Skin of body (tissue), 2 donors: ENCODE measurements around the gene GINM1. TPM values are rescaled to one million over a fixed set of nuclear protein-coding genes. Genes with fewer than 3 reads are reported as not detected.

Experiments
- DNase-seq: peaks from one replicate; lab custom pipeline; 2025; lab: John Stamatoyannopoulos, UW
- total RNA-seq: library from RNA; depleted of rRNA; stranded (reverse); fragments of >200 nt; gene quantifications from one replicate; pipeline ENCODE4 v1.2.3, GENCODE V29; 2014

The GINM1 gene
- 45.3 TPM for total RNA-seq

GRCh38 chr6:149565527-149566409 lies at the start of gene GINM1:
Gene GINM1 (plus strand): TSS chr6:149566375. CDS start chr6:149566415, 40 bp downstream.
- peak; percentile 90 for DNase-seq

- no peak for DNase-seq
These were observed 36.5 kb upstream of the GINM1 start for GRCh38 chr6:149529650-149530049.

- DNase-seq = no peak
These were observed 31.4 kb upstream of the GINM1 start for GRCh38 chr6:149534742-149535141.

GRCh38 chr6:149541139-149541538 lies 25.0 kb upstream of the GINM1 start:
- DNase-seq = no peak

GRCh38 chr6:149544646-149545257 lies 21.4 kb upstream of the GINM1 start:
- no peak for DNase-seq

GRCh38 chr6:149545258-149545753 lies 20.9 kb upstream of the GINM1 start:
- DNase-seq = peak; percentile 74

GRCh38 chr6:149545754-149546471 lies 20.3 kb upstream of the GINM1 start, which contains the start of gene PPIL4:
Gene PPIL4 (minus strand): TSS chr6:149546043. CDS start chr6:149546005, 38 bp downstream.
- DNase-seq = peak; percentile 97

- no peak for DNase-seq
These were observed 14.3 kb upstream of the GINM1 start for GRCh38 chr6:149551920-149552319.

GRCh38 chr6:149558029-149558428 lies 8.1 kb upstream of the GINM1 start:
- DNase-seq = no peak

GRCh38 chr6:149559389-149559788 lies 6.8 kb upstream of the GINM1 start:
- DNase-seq = no peak

GRCh38 chr6:149560736-149561135 lies 5.4 kb upstream of the GINM1 start:
- no peak for DNase-seq

- no peak for DNase-seq
These were observed 2.8 kb upstream of the GINM1 start for GRCh38 chr6:149563203-149563927.

- no peak for DNase-seq
These were observed 2.2 kb upstream of the GINM1 start for GRCh38 chr6:149563928-149564325.

- no peak for DNase-seq
These were observed 427 bp downstream of the GINM1 start for GRCh38 chr6:149566410-149567193.

GRCh38 chr6:149567194-149567586 lies 1.0 kb downstream of the GINM1 start:
- DNase-seq = no peak

GRCh38 chr6:149567945-149568585 lies 1.9 kb downstream of the GINM1 start:
- no peak for DNase-seq

GRCh38 chr6:149580880-149581279 lies 14.7 kb downstream of the GINM1 start:
- DNase-seq = no peak

- DNase-seq = no peak
These were observed 15.2 kb downstream of the GINM1 start for GRCh38 chr6:149581349-149581748.

GRCh38 chr6:149586149-149586548 lies 20.0 kb downstream of the GINM1 start:
- no peak for DNase-seq

GRCh38 chr6:149592983-149593382 lies 26.8 kb downstream of the GINM1 start:
- DNase-seq = no peak
